ENCODE results near the gene SMAD5.

Gene SMAD5

GRCh38 chr5:136115183-136115865, 17.3 kb upstream of the SMAD5 start:
- DNase-seq = no peak

DNA sequence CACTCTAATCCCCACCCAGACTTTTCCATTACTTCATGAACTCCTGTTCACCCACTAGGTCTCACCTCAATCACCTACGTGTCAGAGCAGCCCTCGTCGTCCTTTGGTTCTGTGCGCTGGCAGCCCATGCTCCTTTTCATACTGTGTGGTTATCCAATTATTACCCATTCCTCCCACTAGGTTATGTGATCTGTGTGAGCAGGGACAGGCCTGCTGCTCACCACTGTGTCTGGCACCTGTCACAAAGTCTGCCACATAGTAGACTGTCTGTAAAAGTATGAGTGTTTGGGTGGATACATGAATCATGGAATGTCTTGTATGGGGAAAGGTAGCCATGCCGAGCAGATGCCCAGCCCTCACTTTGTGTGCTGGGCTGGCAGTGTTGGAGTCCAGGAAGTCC, 12.1 kb upstream of the SMAD5 start:
- no peak for DNase-seq

DNA sequence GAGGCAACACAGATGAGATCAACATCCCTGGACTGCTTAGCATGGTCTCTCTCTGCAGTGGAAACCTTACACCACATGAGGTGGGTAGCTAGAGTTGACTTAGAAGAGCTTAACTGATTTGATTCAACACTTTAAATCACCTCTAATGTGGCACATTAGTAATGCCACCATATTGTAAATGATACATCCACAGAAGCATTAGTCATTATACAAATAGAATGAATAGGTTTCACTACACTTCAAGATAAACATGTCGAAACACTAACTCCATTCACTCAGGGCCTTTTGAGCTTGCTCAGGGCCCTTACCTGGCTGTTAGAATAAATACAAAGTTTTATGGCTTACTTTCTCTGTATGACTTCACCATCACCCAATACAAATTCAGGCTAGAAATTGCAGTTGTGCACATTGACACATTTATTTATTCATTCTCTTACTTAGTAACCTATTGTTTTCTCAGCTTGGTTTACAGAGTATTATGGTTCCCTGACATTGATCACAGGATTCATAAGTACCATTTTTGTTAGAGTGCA, 9.3 kb upstream of the SMAD5 start:
- no peak for DNase-seq

DNA sequence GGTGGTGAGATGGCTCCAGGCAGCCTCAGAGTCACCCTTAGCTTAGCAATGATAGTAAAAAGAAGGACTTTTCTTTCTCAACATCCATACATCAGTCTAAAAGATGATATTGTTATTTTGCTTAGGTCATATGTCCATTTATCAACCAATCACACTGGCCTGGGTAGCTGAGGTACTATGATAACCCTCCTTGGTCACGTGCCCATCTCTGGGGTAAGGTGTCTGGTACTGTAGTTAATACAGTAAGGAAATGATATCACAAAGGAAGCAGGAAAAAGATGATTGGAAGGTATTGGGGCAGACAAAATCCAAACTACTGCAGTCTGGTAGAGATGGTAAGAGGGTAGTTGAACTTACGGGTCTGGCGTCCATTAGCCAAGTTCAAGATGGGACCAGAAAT, 5.1 kb upstream of the SMAD5 start:
- DNase-seq = no peak

DNA sequence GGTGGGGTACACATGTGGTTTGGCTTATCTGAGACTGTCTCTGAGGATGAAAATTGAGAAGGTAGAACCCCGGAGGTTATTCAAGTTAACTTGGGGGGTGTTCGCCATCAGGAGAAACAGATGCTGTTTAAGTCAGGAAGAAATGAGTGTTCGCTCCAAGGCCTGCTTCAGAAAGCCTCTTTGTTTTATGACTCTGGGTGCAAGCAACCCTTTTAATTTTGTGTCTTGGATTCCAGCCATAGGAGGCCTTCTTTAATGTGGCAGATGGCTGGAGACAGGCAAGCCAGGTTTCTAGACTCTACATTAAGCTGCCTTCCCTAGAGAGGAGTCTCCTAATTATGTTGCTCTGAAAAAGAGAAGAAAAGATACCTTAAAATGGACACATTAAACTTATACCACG, 4.2 kb upstream of the SMAD5 start:
- no peak for DNase-seq

DNA sequence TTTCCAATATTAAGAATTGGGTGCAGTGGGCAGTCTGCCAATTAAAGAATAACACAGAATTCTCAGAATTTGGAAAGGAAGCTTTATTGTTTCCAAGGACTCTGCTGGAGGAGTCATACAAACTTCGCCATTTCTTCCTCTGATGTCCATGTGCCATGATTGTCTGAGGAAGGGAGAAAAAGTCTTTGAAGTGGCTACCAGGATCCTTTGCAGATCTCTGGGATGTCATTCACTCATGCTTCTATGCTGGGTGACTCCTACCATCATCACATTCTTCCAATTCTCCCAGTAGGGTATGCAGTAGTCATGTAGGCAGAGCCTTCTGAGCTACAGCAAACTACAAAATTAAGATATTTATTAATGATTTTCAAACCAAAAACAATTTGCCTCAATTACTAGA, 3.2 kb upstream of the SMAD5 start:
- no peak for DNase-seq

DNA sequence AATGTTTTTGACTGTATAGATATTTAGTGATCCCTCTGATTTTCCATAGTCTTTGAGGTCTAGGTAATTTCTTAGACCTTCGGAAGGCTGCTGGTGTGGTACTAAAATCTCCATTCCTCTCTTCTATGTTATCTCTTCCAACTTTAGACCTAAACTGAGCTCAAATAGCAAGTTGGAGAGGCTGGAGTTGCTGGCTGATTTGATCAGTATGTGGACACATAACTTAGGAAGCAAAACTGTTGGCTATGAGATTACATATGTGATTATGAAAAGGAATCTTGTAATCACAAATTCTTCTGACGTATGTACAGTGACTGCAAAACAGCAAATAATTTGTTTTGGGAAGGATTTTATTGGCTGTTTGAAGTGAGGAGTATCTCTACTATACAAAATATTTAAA, 2.1 kb upstream of the SMAD5 start:
- DNase-seq = no peak

DNA sequence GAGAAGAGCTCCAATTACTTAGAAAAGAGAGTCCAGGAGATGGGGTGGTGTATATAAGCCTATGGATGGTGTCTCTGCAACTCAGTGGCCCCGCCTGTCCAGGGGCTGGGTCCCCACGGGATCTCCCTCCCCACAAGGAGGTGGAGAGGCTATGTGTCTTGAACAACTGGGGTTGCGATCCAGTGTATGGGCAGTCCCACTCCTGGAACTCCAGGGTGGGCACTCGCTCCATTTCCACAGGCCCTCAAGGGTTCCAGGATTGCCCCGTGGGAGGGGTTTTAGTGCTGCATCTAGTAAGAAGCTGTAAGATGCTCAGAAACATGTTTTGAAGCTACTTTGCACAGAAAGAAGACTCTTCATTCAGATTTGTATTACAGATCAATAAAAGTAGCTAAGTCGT, 558 bp upstream of the SMAD5 start:
- DNase-seq = no peak

DNA sequence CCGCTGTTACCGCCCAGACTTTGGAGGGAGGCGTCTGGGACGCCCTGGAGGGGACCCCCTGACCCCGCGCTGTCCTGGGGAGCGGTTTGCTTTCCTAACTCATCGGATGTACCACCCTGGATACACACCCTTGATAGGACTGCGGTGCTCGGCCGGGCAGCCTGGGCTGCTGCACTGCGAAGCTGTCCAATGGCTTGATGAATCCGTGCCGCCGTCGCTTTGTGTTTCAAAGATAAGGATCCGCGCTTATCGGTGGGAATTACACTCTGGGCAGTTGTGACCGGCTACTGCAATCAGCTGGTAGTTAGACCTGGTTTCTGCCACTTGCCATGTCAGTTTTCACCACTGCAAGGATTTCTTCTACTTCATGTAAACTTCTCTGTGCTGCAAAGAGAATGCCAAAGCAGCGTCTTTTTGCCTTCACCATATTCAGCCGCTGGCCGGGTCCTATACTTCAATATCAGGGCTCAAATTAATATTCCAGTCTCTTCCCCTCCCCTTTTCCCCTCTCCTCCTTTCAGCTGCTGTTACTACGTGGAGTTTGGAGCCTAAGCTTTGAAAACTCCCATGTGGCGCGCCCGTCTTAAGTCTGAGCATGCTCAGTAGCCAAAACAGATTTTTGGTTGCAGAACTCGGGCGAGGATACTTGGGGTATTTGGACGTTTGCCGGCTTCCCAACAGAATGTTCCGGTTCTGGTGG, 727 bp downstream of the SMAD5 start:
- DNase-seq = peak; percentile 6

GRCh38 chr5:136133922-136134379, 1.3 kb downstream of the SMAD5 start:
- DNase-seq = no peak

GRCh38 chr5:136134653-136135052, 2.0 kb downstream of the SMAD5 start:
- no peak for DNase-seq

GRCh38 chr5:136135536-136135935, 2.9 kb downstream of the SMAD5 start:
- no peak for DNase-seq

GRCh38 chr5:136137497-136138220, 5.0 kb downstream of the SMAD5 start:
- no peak for DNase-seq

DNA sequence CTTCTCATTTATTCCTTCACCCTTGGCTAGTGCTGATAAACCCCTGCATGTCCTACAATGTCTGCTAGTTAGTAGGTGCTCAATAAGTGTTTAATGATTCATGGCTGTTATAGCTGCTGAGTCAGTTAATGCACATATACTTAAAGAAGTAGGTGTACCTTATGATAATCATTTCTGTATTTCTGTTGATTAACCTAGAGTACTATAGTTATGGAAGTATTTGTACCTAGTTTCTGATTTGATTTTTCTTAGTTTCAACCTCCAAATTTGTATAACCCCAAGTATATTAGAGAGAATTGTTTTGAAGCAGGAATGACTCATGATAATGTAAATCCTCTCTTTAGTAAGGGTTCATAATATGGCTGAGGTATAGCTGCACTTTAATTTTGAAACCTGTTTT, 8.9 kb downstream of the SMAD5 start:
- DNase-seq = no peak

DNA sequence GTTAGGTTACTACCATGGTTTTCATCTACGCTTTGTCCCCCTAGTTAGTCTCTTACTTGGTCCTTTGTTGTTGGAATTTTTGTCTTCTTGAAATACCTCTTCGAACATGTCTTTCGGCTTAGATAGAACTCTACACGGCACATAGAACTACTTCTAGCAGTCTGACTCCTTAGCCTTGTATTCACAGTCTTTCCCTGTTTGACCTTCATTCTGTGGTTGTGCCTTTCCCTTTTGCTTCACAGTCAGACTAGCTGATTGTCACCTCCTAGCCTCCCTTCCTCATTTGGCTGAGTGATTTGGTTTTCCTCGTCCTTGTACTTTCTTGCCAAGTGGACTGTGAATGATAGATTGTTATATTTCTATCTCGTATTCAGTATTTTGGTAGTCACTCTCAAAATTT, 10.7 kb downstream of the SMAD5 start:
- DNase-seq = no peak

DNA sequence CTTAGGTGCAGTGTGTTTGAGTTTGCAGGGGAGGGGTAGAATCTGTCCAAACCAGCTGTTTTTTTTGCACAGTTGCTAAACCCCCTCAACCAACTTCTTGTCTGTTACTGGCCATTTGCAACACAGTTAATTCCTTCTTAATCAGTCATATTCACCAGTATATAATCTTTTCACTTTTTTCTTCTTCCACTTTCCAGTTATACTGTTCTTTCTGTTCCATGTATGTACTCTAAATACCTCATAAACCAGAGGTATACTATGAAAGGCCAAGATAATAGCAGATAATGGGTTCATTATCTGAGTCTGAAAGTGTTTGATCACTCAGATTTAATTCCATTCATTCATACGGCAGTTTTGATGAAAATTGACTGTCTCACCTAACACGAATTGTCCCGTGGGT, 11.1 kb downstream of the SMAD5 start:
- no peak for DNase-seq

- no peak for DNase-seq
These were observed 12.4 kb downstream of the SMAD5 start for GRCh38 chr5:136145030-136145429.

DNA sequence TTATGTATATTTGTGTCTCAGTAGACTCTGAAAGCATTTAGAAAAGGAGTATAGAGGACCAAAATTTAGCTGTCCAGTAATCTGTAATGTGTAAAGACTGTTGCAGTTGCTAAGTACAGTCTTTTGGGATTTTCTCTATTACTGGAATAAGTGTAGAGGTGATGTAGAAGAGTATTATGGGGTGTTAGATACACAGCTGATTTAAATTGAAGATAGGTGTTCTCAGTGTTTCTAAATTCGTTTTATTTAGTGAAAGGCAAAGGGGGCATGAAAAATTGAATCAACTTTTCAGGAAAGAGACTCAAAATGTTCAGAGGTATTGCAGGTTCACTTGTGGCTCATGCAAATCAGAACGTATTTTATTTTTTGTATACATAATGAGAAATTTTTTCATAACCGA, 13.6 kb downstream of the SMAD5 start:
- no peak for DNase-seq

DNA sequence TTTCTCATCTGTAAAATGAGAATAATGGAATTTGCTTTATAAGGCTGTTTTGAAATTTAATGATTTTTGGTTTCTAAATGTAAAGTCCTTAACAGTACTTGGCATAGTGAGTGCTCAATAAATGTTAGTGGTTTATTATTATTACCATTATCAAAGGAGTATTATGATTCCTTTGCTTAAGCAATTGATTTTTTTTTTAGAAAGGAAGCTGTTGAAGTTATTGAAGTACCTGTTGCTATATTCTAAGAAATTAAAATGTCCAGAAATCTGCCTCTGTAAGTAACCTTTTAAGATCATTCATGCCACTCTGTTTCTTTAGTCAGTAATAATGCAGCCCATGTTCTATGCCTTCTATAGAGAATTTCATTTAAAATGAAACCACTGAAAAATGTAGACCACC, 15.0 kb downstream of the SMAD5 start:
- no peak for DNase-seq

- no peak for DNase-seq
These were observed 17.2 kb downstream of the SMAD5 start for GRCh38 chr5:136149891-136150290.

DNA sequence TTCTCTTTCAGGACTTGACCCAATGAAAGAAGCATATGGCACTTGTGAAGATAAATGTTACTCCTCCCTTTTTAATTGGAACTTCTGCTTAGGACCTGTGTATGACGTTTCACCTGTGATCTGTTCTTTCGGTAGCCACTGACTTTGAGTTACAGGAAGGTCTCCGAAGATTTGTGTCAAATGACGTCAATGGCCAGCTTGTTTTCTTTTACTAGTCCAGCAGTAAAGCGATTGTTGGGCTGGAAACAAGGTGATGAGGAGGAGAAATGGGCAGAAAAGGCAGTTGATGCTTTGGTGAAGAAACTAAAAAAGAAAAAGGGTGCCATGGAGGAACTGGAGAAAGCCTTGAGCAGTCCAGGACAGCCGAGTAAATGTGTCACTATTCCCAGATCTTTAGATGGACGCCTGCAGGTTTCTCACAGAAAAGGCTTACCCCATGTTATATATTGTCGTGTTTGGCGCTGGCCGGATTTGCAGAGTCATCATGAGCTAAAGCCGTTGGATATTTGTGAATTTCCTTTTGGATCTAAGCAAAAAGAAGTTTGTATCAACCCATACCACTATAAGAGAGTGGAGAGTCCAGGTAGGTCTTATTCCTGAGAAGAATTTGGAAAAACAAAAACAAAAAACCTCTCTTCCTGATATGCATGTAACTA, 21.1 kb downstream of the SMAD5 start:
- DNase-seq = no peak

GRCh38 chr5:136155078-136155477, 22.4 kb downstream of the SMAD5 start:
- no peak for DNase-seq

GRCh38 chr5:136155761-136156160, 23.1 kb downstream of the SMAD5 start:
- no peak for DNase-seq

Data from central memory CD4-positive, alpha-beta T cell (primary cell).